Activated T-helper 1 cell treated with anti-CD3 and anti-CD28 coated beads, Interleukin-12 subunit alpha, Interleukin-12 subunit beta, Interleukin-2, Interleukin-4 antibody, amounts not matched to agents 30 ng/mL and 10 ng/mL and 1 ng/mL, durations not matched to agents 14 hours and 24 hours and 36 hours (primary cell): ENCODE measurements around the gene CCL11. TPM values are rescaled to one million over a fixed set of nuclear protein-coding genes. Genes with fewer than 3 reads are reported as not detected.

Experiments
- DNase-seq: peaks from one replicate; pipeline ENCODE4 v3.0.0; 2021; ENCODE audit warnings: low spot score
- H3K27ac Mint-ChIP-seq: one replicate; pipeline ENCODE4 v1.8.0; 2021; ENCODE audit warnings: mild to moderate bottlenecking, mixed read lengths
- H3K27me3 Mint-ChIP-seq: one replicate; pipeline ENCODE4 v1.8.0; 2022; ENCODE audit warnings: mild to moderate bottlenecking, moderate library complexity, mixed read lengths; ENCODE audit not compliant: insufficient read depth
- H3K36me3 Mint-ChIP-seq: one replicate; pipeline ENCODE4 v1.8.0; 2021; ENCODE audit warnings: low read depth, mixed read lengths
- H3K4me1 Mint-ChIP-seq: one replicate; pipeline ENCODE4 v1.8.0; 2021; ENCODE audit warnings: low read depth, mixed read lengths
- H3K4me3 Mint-ChIP-seq: one replicate; pipeline ENCODE4 v1.8.0; 2021; ENCODE audit warnings: mild to moderate bottlenecking, moderate library complexity, mixed read lengths
- H3K9me3 Mint-ChIP-seq: one replicate; pipeline ENCODE4 v1.8.0; 2021; ENCODE audit warnings: mixed read lengths
- intact Hi-C: fragments of 100-400 bp; cut with micrococcal nuclease; formaldehyde crosslinking; loops from one replicate; pipeline ENCODE4 v1.15.1; 2024
- total RNA-seq: library from RNA; stranded (reverse); gene quantifications from 2 replicates; pipeline ENCODE4 v1.2.3, GENCODE V29; 2022

Gene CCL11
- not detected in 2 replicates for total RNA-seq

GRCh38 chr17:34285286-34285792, at the start of gene CCL11:
Gene CCL11, plus strand, starts transcription at chr17:34285742. Its CDS starts 67 bp downstream, at chr17:34285809.
- intact Hi-C loops = no loop called here
- peaks cover 20% of the 10 kb centered on the region for H3K27me3 Mint-ChIP-seq
- DNase-seq = no peak
- H3K4me3 Mint-ChIP-seq = no peak within 1 kb of the TSS
- no peaks in the 10 kb centered on the region for H3K4me1 Mint-ChIP-seq
- no peaks in the 10 kb centered on the region for H3K9me3 Mint-ChIP-seq
- H3K36me3 Mint-ChIP-seq = no peaks in the 10 kb centered on the region
- H3K27ac Mint-ChIP-seq = no peak within 1 kb of the TSS

GRCh38 chr17:34236281-34236892, 49.2 kb upstream of the CCL11 start:
- H3K27me3 Mint-ChIP-seq = peaks cover 9% of the 10 kb centered on the region
- no peak overlapping the region for H3K27ac Mint-ChIP-seq
- DNase-seq = no peak
- H3K9me3 Mint-ChIP-seq = no peaks in the 10 kb centered on the region
- no peak overlapping the region for H3K4me3 Mint-ChIP-seq
- intact Hi-C loops = no loop called here
- no peaks in the 10 kb centered on the region for H3K4me1 Mint-ChIP-seq
- H3K36me3 Mint-ChIP-seq = no peaks in the 10 kb centered on the region

GRCh38 chr17:34237458-34237857, 48.1 kb upstream of the CCL11 start:
- H3K27ac Mint-ChIP-seq = no peak overlapping the region
- intact Hi-C loops = no loop called here

GRCh38 chr17:34241062-34241461, 44.5 kb upstream of the CCL11 start:
- no peak for DNase-seq
- no peak overlapping the region for H3K27ac Mint-ChIP-seq
- no peaks in the 10 kb centered on the region for H3K9me3 Mint-ChIP-seq
- H3K4me3 Mint-ChIP-seq = no peak overlapping the region
- no peaks in the 10 kb centered on the region for H3K36me3 Mint-ChIP-seq
- H3K27me3 Mint-ChIP-seq = peaks cover 9% of the 10 kb centered on the region
- H3K4me1 Mint-ChIP-seq = no peaks in the 10 kb centered on the region
- intact Hi-C loops = no loop called here

More at GRCh38 chr17:34237458-34237857, 48.1 kb upstream of the CCL11 start:
- no peaks in the 10 kb centered on the region for H3K36me3 Mint-ChIP-seq
- peaks cover 8% of the 10 kb centered on the region for H3K27me3 Mint-ChIP-seq
- no peak overlapping the region for H3K4me3 Mint-ChIP-seq
- no peaks in the 10 kb centered on the region for H3K9me3 Mint-ChIP-seq
- no peak for DNase-seq
- no peaks in the 10 kb centered on the region for H3K4me1 Mint-ChIP-seq

GRCh38 chr17:34242587-34243363, 42.8 kb upstream of the CCL11 start:
- no peak overlapping the region for H3K27ac Mint-ChIP-seq
- H3K36me3 Mint-ChIP-seq = no peaks in the 10 kb centered on the region
- H3K4me1 Mint-ChIP-seq = no peaks in the 10 kb centered on the region
- H3K4me3 Mint-ChIP-seq = no peak overlapping the region
- H3K27me3 Mint-ChIP-seq = peaks cover 11% of the 10 kb centered on the region
- H3K9me3 Mint-ChIP-seq = no peaks in the 10 kb centered on the region
- intact Hi-C loops = no loop called here
- no peak for DNase-seq

GRCh38 chr17:34243364-34244320, 41.9 kb upstream of the CCL11 start:
- no peak overlapping the region for H3K4me3 Mint-ChIP-seq
- no peaks in the 10 kb centered on the region for H3K4me1 Mint-ChIP-seq

GRCh38 chr17:34245351-34245905, 40.1 kb upstream of the CCL11 start:
- Mint-ChIP-seq H3K9me3 (no peaks in the 10 kb centered on the region), H3K4me1 (no peaks in the 10 kb centered on the region), H3K27me3 (peaks cover 9% of the 10 kb centered on the region), H3K4me3 (no peak overlapping the region), H3K36me3 (no peaks in the 10 kb centered on the region), H3K27ac (no peak overlapping the region)
- DNase-seq = no peak
- intact Hi-C loops = no loop called here

More at GRCh38 chr17:34243364-34244320, 41.9 kb upstream of the CCL11 start:
- intact Hi-C loops = no loop called here
- H3K9me3 Mint-ChIP-seq = no peaks in the 10 kb centered on the region
- no peaks in the 10 kb centered on the region for H3K36me3 Mint-ChIP-seq
- DNase-seq = no peak
- H3K27ac Mint-ChIP-seq = no peak overlapping the region
- peaks cover 14% of the 10 kb centered on the region for H3K27me3 Mint-ChIP-seq

GRCh38 chr17:34246446-34246845, 39.1 kb upstream of the CCL11 start:
- no peak overlapping the region for H3K4me3 Mint-ChIP-seq
- no peaks in the 10 kb centered on the region for H3K36me3 Mint-ChIP-seq
- intact Hi-C loops = no loop called here
- DNase-seq = no peak
- peaks cover 9% of the 10 kb centered on the region for H3K27me3 Mint-ChIP-seq
- no peaks in the 10 kb centered on the region for H3K9me3 Mint-ChIP-seq
- H3K27ac Mint-ChIP-seq = no peak overlapping the region
- no peaks in the 10 kb centered on the region for H3K4me1 Mint-ChIP-seq

- Mint-ChIP-seq H3K4me3 (no peak overlapping the region), H3K9me3 (no peaks in the 10 kb centered on the region), H3K27ac (no peak overlapping the region), H3K4me1 (no peaks in the 10 kb centered on the region), H3K27me3 (peaks cover 10% of the 10 kb centered on the region), H3K36me3 (no peaks in the 10 kb centered on the region)
- no peak for DNase-seq
- intact Hi-C loops = no loop called here
These were observed 38.7 kb upstream of the CCL11 start for GRCh38 chr17:34246881-34247280.

GRCh38 chr17:34248511-34249024, 37.0 kb upstream of the CCL11 start:
- Mint-ChIP-seq H3K9me3 (no peaks in the 10 kb centered on the region), H3K27ac (no peak overlapping the region), H3K36me3 (no peaks in the 10 kb centered on the region), H3K4me1 (peaks cover 5% of the 10 kb centered on the region), H3K27me3 (peaks cover 18% of the 10 kb centered on the region), H3K4me3 (no peak overlapping the region)
- DNase-seq = no peak
- intact Hi-C loops = no loop called here

GRCh38 chr17:34249061-34249460, 36.5 kb upstream of the CCL11 start:
- H3K27ac Mint-ChIP-seq = no peak overlapping the region
- H3K27me3 Mint-ChIP-seq = peaks cover 18% of the 10 kb centered on the region
- intact Hi-C loops = no loop called here
- no peaks in the 10 kb centered on the region for H3K36me3 Mint-ChIP-seq
- no peak overlapping the region for H3K4me3 Mint-ChIP-seq
- peaks cover 5% of the 10 kb centered on the region for H3K4me1 Mint-ChIP-seq
- no peak for DNase-seq
- H3K9me3 Mint-ChIP-seq = no peaks in the 10 kb centered on the region

- Mint-ChIP-seq H3K36me3 (no peaks in the 10 kb centered on the region), H3K9me3 (no peaks in the 10 kb centered on the region), H3K4me1 (peaks cover 5% of the 10 kb centered on the region)
These were observed 36.1 kb upstream of the CCL11 start for GRCh38 chr17:34249478-34249877.

More at GRCh38 chr17:34249478-34249877, 36.1 kb upstream of the CCL11 start:
- H3K4me3 Mint-ChIP-seq = no peak overlapping the region
- H3K27me3 Mint-ChIP-seq = peaks cover 21% of the 10 kb centered on the region
- H3K27ac Mint-ChIP-seq = no peak overlapping the region
- no peak for DNase-seq
- intact Hi-C loops = no loop called here
